Tibial artery (tissue), 4 donors: ENCODE results near the gene SLC31A1.

Source experiments
- DNase-seq, 2 donors: peaks; one replicate each; pipeline ENCODE4 v3.0.0-alpha.2; 2019
- H3K27ac ChIP-seq, 2 donors: fragments of 200-600 bp; sonication (generic) in 1 of 2; 1 replicate in 1 of 2; 2 replicates in 1 of 2; pipeline ENCODE4 v1.5.1; 2018 to 2019; ENCODE audit warnings: mild to moderate bottlenecking in 1 of 2
- H3K27me3 ChIP-seq, 2 donors: fragments of 200-600 bp; sonication (generic) in 1 of 2; one replicate each; pipeline versions ENCODE4 v1.5.1 to v1.6.0; 2016 to 2019
- H3K36me3 ChIP-seq, 3 donors: fragments of 200-600 bp; sonication (generic) in 2 of 3; one replicate each; pipeline ENCODE4 v1.5.1; 2016 to 2019; ENCODE audit warnings: mild to moderate bottlenecking in 2 of 3
- H3K4me1 ChIP-seq, 4 donors: fragments of 200-600 bp; sonication (generic) in 2 of 4; 1 replicate in 3 of 4; 2 replicates in 1 of 4; pipeline ENCODE4 v1.5.1; 2016 to 2019
- H3K4me3 ChIP-seq, 2 donors: fragments of 200-600 bp; sonication (generic) in 1 of 2; 1 replicate in 1 of 2; 2 replicates in 1 of 2; pipeline ENCODE4 v1.5.1; 2018 to 2019; ENCODE audit warnings: mild to moderate bottlenecking in 2 of 2
- H3K9me3 ChIP-seq, 3 donors: fragments of 200-600 bp; sonication (generic) in 1 of 3; one replicate each; pipeline ENCODE4 v1.5.1; 2016 to 2019
- CTCF ChIP-seq, 2 experiments: fragments of 200-600 bp in 1 of 2; fragments of 450-650 bp in 1 of 2; IDR thresholded peaks; one replicate each; pipeline ENCODE4 v1.5.1; 2017 to 2019; ENCODE audit warnings: antibody characterized with exemption in 2 of 2, mild to moderate bottlenecking in 1 of 2, moderate library complexity in 1 of 2
- intact Hi-C: fragments of 100-400 bp; cut with DNase I; formaldehyde crosslinking; loops from one replicate; pipeline ENCODE4 v1.15.0; 2023; ENCODE audit warnings: low total_unique reads

Gene SLC31A1

GRCh38 chr9:113274474-113275156 lies 53.3 kb downstream of the SLC31A1 start:
- peak; percentile 66 to 78 for TF ChIP-seq CTCF (IDR thresholded peaks at IDR 0.05)
- intact Hi-C loops, result loop anchor here (5.0 to 10.0 kb wide), 3 partner anchors 50 to 380 kb away; partner anchors contain the start of genes ALAD, FKBP15 and SLC31A1
- H3K27me3 ChIP-seq, result no peaks in the 10 kb centered on the region
- H3K4me1 ChIP-seq, result peaks cover 0 to 28% (median 18%) of the 10 kb centered on the region in 4 donors
- H3K4me3 ChIP-seq, result peak overlapping the region; percentile 87 to 93
- H3K36me3 ChIP-seq, result peaks cover 41 to 58% (median 54%) of the 10 kb centered on the region in 3 donors
- DNase-seq, result no peak
- H3K27ac ChIP-seq, result peak overlapping the region; percentile 87 to 93
- H3K9me3 ChIP-seq, result no peaks in the 10 kb centered on the region

- peaks cover 0 to 28% (median 18%) of the 10 kb centered on the region in 4 donors for H3K4me1 ChIP-seq
Observed at GRCh38 chr9:113275157-113276131, 54.1 kb downstream of the SLC31A1 start, which contains the start of the genes CDC26 and PRPF4. TSS of gene CDC26 (minus strand) at chr9:113275572. CDS start at chr9:113272507, 3,065 bp downstream. TSS of gene PRPF4 (plus strand) at chr9:113275658. CDS start at chr9:113275744, 86 bp downstream.

GRCh38 chr9:113278840-113279239 lies 57.5 kb downstream of the SLC31A1 start:
- no peak for TF ChIP-seq CTCF (IDR thresholded peaks at IDR 0.05)
- H3K36me3 ChIP-seq, result peaks cover 47 to 65% (median 61%) of the 10 kb centered on the region in 3 donors
- H3K9me3 ChIP-seq, result no peaks in the 10 kb centered on the region
- intact Hi-C loops, result loop anchor here (5.0 to 10.0 kb wide), 3 partner anchors 54 to 376 kb away; partner anchors contain the start of genes ALAD, FKBP15 and SLC31A1
- H3K27me3 ChIP-seq, result no peaks in the 10 kb centered on the region
- DNase-seq, result no peak
- no peak overlapping the region for H3K27ac ChIP-seq
- no peak overlapping the region for H3K4me3 ChIP-seq
- H3K4me1 ChIP-seq, result peaks cover 0 to 28% (median 18%) of the 10 kb centered on the region in 4 donors

More at GRCh38 chr9:113275157-113276131, 54.1 kb downstream of the SLC31A1 start, which contains the start of the genes CDC26 and PRPF4:
- intact Hi-C loops, result loop anchor here (5.0 to 10.0 kb wide), 3 partner anchors 51 to 379 kb away; partner anchors contain the start of genes ALAD, FKBP15 and SLC31A1
- no peaks in the 10 kb centered on the region for H3K27me3 ChIP-seq
- DNase-seq, result peak; percentile 97 to 98
- peaks cover 39 to 58% (median 54%) of the 10 kb centered on the region in 3 donors for H3K36me3 ChIP-seq
- peak within 1 kb of the TSS; percentile 87 to 93 for H3K27ac ChIP-seq
- H3K9me3 ChIP-seq, result no peaks in the 10 kb centered on the region
- H3K4me3 ChIP-seq, result peak within 1 kb of the TSS; percentile 87 to 93
- peak in 1 of 2 experiments; percentile 23 for TF ChIP-seq CTCF (IDR thresholded peaks at IDR 0.05)

- peaks cover 69 to 90% (median 85%) of the 10 kb centered on the region in 3 donors for H3K36me3 ChIP-seq
- intact Hi-C loops, result loop anchor here (5.0 kb wide), 1 partner anchor 56 kb away; no protein-coding TSS in a partner anchor
- peaks cover 0 to 15% (median 8%) of the 10 kb centered on the region in 4 donors for H3K4me1 ChIP-seq
- no peak for TF ChIP-seq CTCF (IDR thresholded peaks at IDR 0.05)
- no peaks in the 10 kb centered on the region for H3K9me3 ChIP-seq
- H3K4me3 ChIP-seq, result no peak overlapping the region
- H3K27ac ChIP-seq, result no peak overlapping the region
- H3K27me3 ChIP-seq, result no peaks in the 10 kb centered on the region
- no peak for DNase-seq
Observed at GRCh38 chr9:113281356-113281755, 60.0 kb downstream of the SLC31A1 start.

- intact Hi-C loops, result no loop called here
- Histone ChIP-seq H3K36me3 (peaks cover 87 to 98% (median 96%) of the 10 kb centered on the region in 3 donors), H3K27me3 (no peaks in the 10 kb centered on the region), H3K4me1 (no peaks in the 10 kb centered on the region), H3K4me3 (no peak overlapping the region), H3K27ac (no peak overlapping the region), H3K9me3 (no peaks in the 10 kb centered on the region)
- TF ChIP-seq CTCF (IDR thresholded peaks at IDR 0.05), result no peak
- no peak for DNase-seq
Observed at GRCh38 chr9:113289091-113289490, 67.7 kb downstream of the SLC31A1 start.
